ENCODE data around the gene TTYH1.
"Not testable (repeated sequence)": the region's sequence is repeated elsewhere in the genome, so short reads cannot be mapped to it uniquely, and the experiment has no call there.

The TTYH1 gene

GRCh38 chr19:54458648-54459281 is 43.5 kb downstream of the TTYH1 start:
- in situ Hi-C loops (cut with HindIII; ENCODE audit: low sequenced_read_pairs), result no loop called here

GRCh38 chr19:54459282-54460229 is 44.3 kb downstream of the TTYH1 start:
- in situ Hi-C loops (cut with HindIII; ENCODE audit: low sequenced_read_pairs), result no loop called here

GRCh38 chr19:54460230-54461005 is 45.2 kb downstream of the TTYH1 start:
- in situ Hi-C loops (cut with HindIII; ENCODE audit: low sequenced_read_pairs), result no loop called here

GRCh38 chr19:54461210-54461609 is 45.9 kb downstream of the TTYH1 start:
- in situ Hi-C loops (cut with HindIII; ENCODE audit: low sequenced_read_pairs), result no loop called here

GRCh38 chr19:54461613-54462012 is 46.3 kb downstream of the TTYH1 start:
- in situ Hi-C loops (cut with HindIII; ENCODE audit: low sequenced_read_pairs), result no loop called here

DNA sequence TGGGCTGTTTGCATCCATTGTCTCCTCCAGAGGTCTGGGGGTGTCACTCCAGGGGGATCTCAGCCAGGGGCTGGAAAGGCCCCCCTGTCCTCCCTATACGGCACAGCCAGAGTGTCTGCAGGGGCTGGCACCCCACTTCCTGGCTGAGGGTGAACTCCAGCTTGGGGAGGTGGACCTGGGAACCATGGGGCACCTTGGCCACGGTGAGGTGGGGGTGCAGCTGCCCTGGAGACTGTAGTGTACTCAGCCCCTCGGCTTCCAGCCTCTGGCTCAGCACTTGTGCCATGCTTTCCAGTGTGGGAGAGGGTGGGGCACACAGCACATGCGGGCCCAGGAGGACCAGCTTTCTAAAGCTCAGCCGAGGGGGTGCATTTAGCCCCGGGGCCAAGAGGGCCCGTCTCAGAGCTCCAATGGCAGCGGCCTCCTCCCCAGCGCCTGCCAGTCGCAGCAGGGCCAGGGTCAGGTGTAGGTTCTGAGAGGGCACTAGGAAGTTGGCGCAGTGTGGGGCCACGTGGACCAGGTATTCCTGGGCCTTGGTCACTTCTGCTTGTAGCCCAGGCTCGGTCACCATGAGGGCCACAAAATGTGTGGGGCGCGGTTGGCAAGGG is 46.9 kb downstream of the TTYH1 start:
- in situ Hi-C loops (cut with HindIII; ENCODE audit: low sequenced_read_pairs), result no loop called here

DNA sequence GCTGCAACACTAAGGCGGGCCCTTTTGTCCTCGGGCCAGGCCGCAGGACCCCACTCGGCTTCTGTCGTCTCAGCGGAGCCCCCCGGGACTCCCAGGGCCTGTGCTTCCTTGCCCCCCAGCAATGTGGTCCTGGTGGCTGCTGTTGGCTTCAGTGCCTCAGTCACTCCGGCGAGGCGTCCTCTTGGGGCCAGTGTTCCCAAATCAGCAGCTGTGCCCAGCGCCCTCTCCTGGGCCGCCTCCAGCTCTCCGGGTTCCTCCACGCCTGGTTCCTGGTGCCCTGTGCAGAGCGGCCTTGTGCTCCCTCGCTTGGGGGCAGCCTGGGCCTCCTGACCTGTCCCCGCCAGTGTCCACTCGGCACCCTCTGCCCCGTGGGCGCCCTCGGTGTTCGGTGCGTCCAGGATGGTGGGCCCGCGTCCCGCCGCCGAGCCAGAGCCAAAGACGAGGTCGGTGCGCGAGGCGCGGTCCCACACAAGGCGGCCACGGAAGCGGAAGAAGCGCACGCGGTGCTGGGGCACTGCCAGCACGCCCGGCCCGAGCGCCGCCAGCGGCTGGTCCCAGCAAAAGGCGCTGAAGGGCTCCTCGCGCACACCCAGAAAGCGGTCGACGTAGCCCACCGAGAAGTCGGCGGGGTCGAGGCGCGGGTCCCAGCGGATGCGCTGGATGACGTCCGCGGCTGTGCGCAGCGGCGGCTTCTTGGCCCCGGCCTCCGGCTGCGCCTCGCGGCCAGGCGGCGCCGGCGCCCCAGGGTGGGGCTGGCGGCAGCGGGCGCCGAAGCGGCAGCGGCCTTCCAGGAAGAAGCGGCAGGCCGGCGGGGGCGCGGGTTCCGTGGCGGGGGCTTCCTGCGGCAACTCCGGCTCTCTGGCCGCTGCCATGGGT is 47.6 kb downstream of the TTYH1 start:
- in situ Hi-C loops (cut with HindIII; ENCODE audit: low sequenced_read_pairs), result no loop called here

DNA sequence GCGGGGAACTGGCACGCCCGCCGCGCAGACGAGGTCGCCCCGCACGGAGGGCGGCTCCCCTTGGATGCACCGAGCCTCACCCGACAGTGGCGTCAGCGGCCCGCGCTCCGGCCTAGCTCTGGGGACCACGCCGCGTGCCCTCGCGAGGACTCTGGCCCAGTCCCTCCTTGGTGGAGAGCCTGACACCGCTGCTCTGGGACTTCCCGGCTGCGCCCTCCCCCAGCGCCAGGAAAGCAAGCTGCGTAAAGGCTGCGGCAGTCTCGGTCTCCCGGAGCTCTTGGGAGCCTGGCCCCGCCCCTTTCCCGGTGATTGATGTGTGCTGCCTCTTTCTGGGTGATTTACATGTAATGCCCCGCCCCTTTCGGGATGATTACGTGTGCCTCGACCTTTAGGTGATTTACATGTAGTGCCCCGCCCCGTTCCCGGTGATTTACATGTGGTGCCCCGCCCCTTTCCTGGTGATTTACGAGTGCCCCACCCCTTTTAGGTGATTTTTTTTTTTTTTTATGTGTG is 48.3 kb downstream of the TTYH1 start, which contains the start of gene LENG9:
Gene LENG9 (minus strand): TSS at position 248 of the 513 bp plus-strand sequence. CDS start 252 bp downstream, outside the sequence.
- in situ Hi-C loops (cut with HindIII; ENCODE audit: low sequenced_read_pairs), result no loop called here

GRCh38 chr19:54464044-54464629 is 48.9 kb downstream of the TTYH1 start:
- in situ Hi-C loops (cut with HindIII; ENCODE audit: low sequenced_read_pairs), result no loop called here

- in situ Hi-C loops (cut with HindIII; ENCODE audit: low sequenced_read_pairs), result no loop called here
These were observed 49.6 kb downstream of the TTYH1 start for GRCh38 chr19:54464630-54465425.

- in situ Hi-C loops (cut with HindIII; ENCODE audit: low sequenced_read_pairs), result no loop called here
These were observed 50.3 kb downstream of the TTYH1 start for GRCh38 chr19:54465426-54466109.

GRCh38 chr19:54466110-54466480 is 50.8 kb downstream of the TTYH1 start:
- in situ Hi-C loops (cut with HindIII; ENCODE audit: low sequenced_read_pairs), result not testable (repeated sequence)

- in situ Hi-C loops (cut with HindIII; ENCODE audit: low sequenced_read_pairs), result no loop called here
These were observed 54.3 kb downstream of the TTYH1 start for GRCh38 chr19:54469496-54469934.

- in situ Hi-C loops (cut with HindIII; ENCODE audit: low sequenced_read_pairs), result no loop called here
These were observed 55.1 kb downstream of the TTYH1 start for GRCh38 chr19:54470276-54470887.

GRCh38 chr19:54470991-54471782 is 55.9 kb downstream of the TTYH1 start:
- in situ Hi-C loops (cut with HindIII; ENCODE audit: low sequenced_read_pairs), result no loop called here

DNA sequence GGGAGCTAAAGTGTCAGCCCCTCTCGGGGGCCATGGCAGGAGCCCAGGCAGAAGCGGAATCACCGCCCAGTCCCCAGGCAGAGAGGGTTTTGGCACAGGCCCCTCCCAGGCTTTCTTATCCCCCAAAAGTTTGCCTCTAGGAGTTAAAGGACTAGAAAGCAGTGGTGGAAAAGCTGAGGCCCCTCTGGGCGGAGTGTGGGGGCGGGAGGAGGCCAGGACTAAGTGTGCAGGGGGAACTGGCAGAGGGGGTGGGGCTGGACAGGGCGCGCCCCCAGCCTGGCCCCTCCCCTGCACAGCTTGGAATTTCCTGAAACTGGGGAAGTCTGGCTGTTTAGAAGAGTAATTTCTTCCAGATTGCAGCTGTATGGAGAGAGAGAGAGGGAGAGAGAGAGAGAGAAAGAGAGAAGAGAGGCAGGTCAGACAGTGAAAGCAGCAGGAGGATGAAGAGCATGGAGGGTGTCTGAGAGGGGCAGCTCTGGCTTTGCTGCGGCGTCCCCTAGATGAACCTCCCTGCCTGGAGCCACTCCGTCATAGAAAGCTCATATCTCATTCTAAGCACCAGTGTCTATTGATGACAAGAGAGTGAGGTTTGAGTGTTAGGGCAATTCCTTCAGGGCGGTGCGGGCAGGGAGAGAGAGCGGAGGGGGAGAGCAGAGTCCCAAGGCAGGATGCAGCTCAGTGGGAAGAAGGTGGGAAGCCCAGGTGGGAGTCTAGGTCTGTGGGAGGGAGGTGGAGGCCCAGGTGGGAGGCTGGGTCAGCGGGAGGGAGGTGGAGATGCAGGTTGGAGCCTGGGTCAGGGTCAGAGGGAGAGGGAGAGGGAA is 58.0 kb downstream of the TTYH1 start, which contains the start of gene CDC42EP5:
Gene CDC42EP5 (minus strand): TSS at position 226 of the 821 bp plus-strand sequence. CDS start 7,749 bp downstream, outside the sequence.
- in situ Hi-C loops (cut with HindIII; ENCODE audit: low sequenced_read_pairs), result no loop called here

Data from DLD1 (cell line).